ENCODE data around the gene VCAN.

GRCh38 chr5:83474161-83474796 lies 2.7 kb downstream of the VCAN start:
- TF ChIP-seq CTCF (IDR thresholded peaks at IDR 0.05) (no peak), POLR2A (IDR thresholded peaks at IDR 0.05) (peak in 1 of 2 donors; percentile 13)
